Head of caudate nucleus (tissue), 42 donors: Measurements from ENCODE around the gene CHTF18.
"Not testable (repeated sequence)": the region's sequence is repeated elsewhere in the genome, so short reads cannot be mapped to it uniquely, and the experiment has no call there.

Experiments
- DNase-seq, 42 donors: peaks; one replicate each; pipeline versions ENCODE4 v3.0.0 to v3.0.0-alpha.2; 2020 to 2021; ENCODE audit warnings: mixed read lengths in 7 of 42
- intact Hi-C: fragments of 100-400 bp; cut with DNase I; formaldehyde crosslinking; loops from one replicate; pipeline ENCODE4 v1.15.0; 2022

CHTF18 gene

GRCh38 chr16:819336-820043 lies 31.1 kb downstream of the CHTF18 start:
- no peak for DNase-seq
- intact Hi-C loops, result no loop called here

- intact Hi-C loops, result not testable (repeated sequence)
These were observed 31.6 kb downstream of the CHTF18 start for GRCh38 chr16:820044-820408.

GRCh38 chr16:820748-821147 lies 32.3 kb downstream of the CHTF18 start:
- no peak for DNase-seq
- intact Hi-C loops, result no loop called here

More at GRCh38 chr16:820044-820408, 31.6 kb downstream of the CHTF18 start:
- not testable (repeated sequence) for DNase-seq

- no peak for DNase-seq
- intact Hi-C loops, result no loop called here
These were observed 33.3 kb downstream of the CHTF18 start for GRCh38 chr16:821751-822150.

GRCh38 chr16:822174-822908 lies 33.9 kb downstream of the CHTF18 start:
- no peak for DNase-seq

GRCh38 chr16:822909-823297 lies 34.5 kb downstream of the CHTF18 start:
- intact Hi-C loops, result no loop called here
- no peak for DNase-seq

More at GRCh38 chr16:822174-822908, 33.9 kb downstream of the CHTF18 start:
- intact Hi-C loops, result no loop called here

GRCh38 chr16:824194-824593 lies 35.8 kb downstream of the CHTF18 start:
- intact Hi-C loops, result no loop called here
- no peak for DNase-seq

GRCh38 chr16:824601-825000 lies 36.2 kb downstream of the CHTF18 start:
- intact Hi-C loops, result no loop called here
- no peak for DNase-seq

GRCh38 chr16:825341-826061 lies 37.1 kb downstream of the CHTF18 start:
- peak in 41 of 42 donors; percentile 22 to 80 (median 64) for DNase-seq
- intact Hi-C loops, result no loop called here

- intact Hi-C loops, result no loop called here
These were observed 39.1 kb downstream of the CHTF18 start for GRCh38 chr16:827513-827912.

GRCh38 chr16:828891-829290 lies 40.5 kb downstream of the CHTF18 start:
- intact Hi-C loops, result no loop called here
- DNase-seq, result no peak

More at GRCh38 chr16:827513-827912, 39.1 kb downstream of the CHTF18 start:
- no peak for DNase-seq

GRCh38 chr16:830107-830870 lies 41.9 kb downstream of the CHTF18 start:
- intact Hi-C loops, result no loop called here
- DNase-seq, result no peak

- no peak for DNase-seq
- intact Hi-C loops, result no loop called here
These were observed 42.6 kb downstream of the CHTF18 start for GRCh38 chr16:830871-831570.

- intact Hi-C loops, result no loop called here
- no peak for DNase-seq
These were observed 43.4 kb downstream of the CHTF18 start for GRCh38 chr16:831571-832413.

GRCh38 chr16:832652-833336 lies 44.4 kb downstream of the CHTF18 start:
- no peak for DNase-seq
- intact Hi-C loops, result no loop called here

- intact Hi-C loops, result no loop called here
- DNase-seq, result no peak
These were observed 45.0 kb downstream of the CHTF18 start for GRCh38 chr16:833411-833810.

- DNase-seq, result no peak
- intact Hi-C loops, result no loop called here
These were observed 47.0 kb downstream of the CHTF18 start for GRCh38 chr16:835373-835772.
